ENCODE measurements around the gene DNAJB12. TPM values are rescaled to one million over a fixed set of nuclear protein-coding genes. Genes with fewer than 3 reads are reported as not detected.
"Not testable (repeated sequence)": the region's sequence is repeated elsewhere in the genome, so short reads cannot be mapped to it uniquely, and the experiment has no call there.

DNAJB12 gene
- total RNA-seq, 1 donor from 2014 or later, result 30.6 TPM

- Mint-ChIP-seq H3K4me3 (peak overlapping the region; percentile 85), H3K9me3 (no peaks in the 10 kb centered on the region), H3K27ac (peak overlapping the region; percentile 91), H3K36me3 (no peaks in the 10 kb centered on the region), H3K4me1 (ENCODE audit: unreplicated experiment) (peaks cover 22% of the 10 kb centered on the region), H3K27me3 (no peaks in the 10 kb centered on the region)
- DNase-seq (ENCODE audit: extremely low spot score, unreplicated experiment), result no peak
- no peak for TF ChIP-seq CTCF (conservative IDR thresholded peaks at IDR 0.05)
Observed at GRCh38 chr10:72298592-72299519, 55.9 kb downstream of the DNAJB12 start.

DNA sequence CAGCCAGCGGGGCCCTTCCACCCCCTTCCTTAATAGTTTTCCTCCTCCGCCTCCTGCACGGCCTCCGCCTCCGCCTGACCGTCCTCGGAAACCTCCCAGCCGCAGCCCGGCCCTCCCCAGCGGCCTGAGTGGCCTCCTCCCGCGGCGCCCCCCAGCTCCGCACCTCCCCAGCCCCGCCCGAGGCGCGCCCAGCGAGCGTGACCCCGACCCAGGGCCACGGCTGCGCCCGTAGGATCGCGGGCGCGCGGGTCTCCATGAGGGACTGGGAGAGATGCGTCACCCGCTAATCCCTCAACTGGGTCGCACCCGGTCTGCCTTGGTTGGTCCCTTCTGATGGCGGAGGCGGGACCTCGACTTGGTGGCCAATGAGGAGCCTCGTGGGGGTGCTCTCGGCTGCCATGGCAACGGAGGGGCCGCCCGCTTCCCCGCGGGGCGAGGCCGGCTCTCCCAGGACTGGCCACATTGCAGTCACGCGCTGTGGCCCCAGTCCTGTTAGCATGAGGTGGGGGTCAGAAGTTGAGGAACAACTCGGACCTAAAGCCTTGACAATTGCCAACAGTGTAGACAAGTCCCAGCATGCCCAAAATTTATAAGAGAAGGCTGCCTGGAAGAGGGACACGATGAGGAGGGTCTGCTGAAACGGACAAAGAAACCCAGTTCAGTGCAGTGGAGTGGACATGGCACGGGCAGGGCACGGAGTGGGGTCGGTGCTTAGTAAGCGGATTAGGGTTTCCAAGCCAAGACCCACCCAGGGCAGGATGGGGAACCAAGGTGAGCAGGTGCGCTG, 56.7 kb downstream of the DNAJB12 start:
- Mint-ChIP-seq H3K36me3 (no peaks in the 10 kb centered on the region), H3K4me1 (ENCODE audit: unreplicated experiment) (peaks cover 23% of the 10 kb centered on the region), H3K27me3 (no peaks in the 10 kb centered on the region), H3K4me3 (peak overlapping the region; percentile 85), H3K27ac (peak overlapping the region; percentile 91), H3K9me3 (no peaks in the 10 kb centered on the region)
- no peak for TF ChIP-seq CTCF (conservative IDR thresholded peaks at IDR 0.05)
- DNase-seq (ENCODE audit: extremely low spot score, unreplicated experiment), result peak; percentile 96

GRCh38 chr10:72297281-72297804, 57.4 kb downstream of the DNAJB12 start:
- peak overlapping the region; percentile 85 for H3K4me3 Mint-ChIP-seq
- TF ChIP-seq CTCF (conservative IDR thresholded peaks at IDR 0.05), result no peak
- H3K36me3 Mint-ChIP-seq, result no peaks in the 10 kb centered on the region
- H3K4me1 Mint-ChIP-seq (ENCODE audit: unreplicated experiment), result peaks cover 29% of the 10 kb centered on the region
- no peaks in the 10 kb centered on the region for H3K27me3 Mint-ChIP-seq
- H3K9me3 Mint-ChIP-seq, result no peaks in the 10 kb centered on the region
- DNase-seq (ENCODE audit: extremely low spot score, unreplicated experiment), result no peak
- peak overlapping the region; percentile 91 for H3K27ac Mint-ChIP-seq

DNA sequence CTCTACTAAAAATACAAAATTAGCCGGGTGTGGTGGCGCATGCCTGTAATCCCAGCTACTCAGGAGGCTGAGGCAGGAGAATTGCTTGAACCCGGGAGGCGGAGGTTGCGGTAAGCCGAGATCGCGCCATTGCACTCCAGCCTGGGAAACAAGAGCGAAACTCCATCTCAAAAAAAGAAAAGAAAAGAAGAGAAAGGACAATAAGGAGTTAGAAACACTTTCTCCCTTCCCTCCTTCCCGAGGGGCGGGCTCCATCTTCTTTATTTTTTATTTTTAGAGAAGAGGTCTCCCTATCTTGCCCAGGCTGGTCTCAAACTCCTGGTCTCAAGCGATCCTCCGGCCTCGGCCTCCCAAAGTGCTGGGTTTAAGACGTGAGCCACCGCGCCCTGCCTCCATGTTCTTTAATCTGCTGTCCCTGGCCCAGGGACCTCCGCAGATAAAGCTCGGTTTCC, 57.9 kb downstream of the DNAJB12 start:
- peak overlapping the region; percentile 91 for H3K27ac Mint-ChIP-seq
- H3K9me3 Mint-ChIP-seq; H3K27me3 Mint-ChIP-seq; DNase-seq (ENCODE audit: extremely low spot score, unreplicated experiment); H3K36me3 Mint-ChIP-seq: not testable (repeated sequence)
- peak overlapping the region; percentile 85 for H3K4me3 Mint-ChIP-seq
- H3K4me1 Mint-ChIP-seq (ENCODE audit: unreplicated experiment), result peaks cover 29% of the 10 kb centered on the region

GRCh38 chr10:72295330-72295910, 59.3 kb downstream of the DNAJB12 start:
- no peak for TF ChIP-seq CTCF (conservative IDR thresholded peaks at IDR 0.05)
- Mint-ChIP-seq H3K27ac (peak overlapping the region; percentile 96), H3K36me3 (no peaks in the 10 kb centered on the region)

More at GRCh38 chr10:72295330-72295910, 59.3 kb downstream of the DNAJB12 start:
- Mint-ChIP-seq H3K4me1 (ENCODE audit: unreplicated experiment) (peaks cover 29% of the 10 kb centered on the region), H3K9me3 (no peaks in the 10 kb centered on the region), H3K4me3 (peak overlapping the region; percentile 75), H3K27me3 (no peaks in the 10 kb centered on the region)
- no peak for DNase-seq (ENCODE audit: extremely low spot score, unreplicated experiment)

Measured in type B pancreatic cell (in vitro differentiated cells).